OCI-LY3 (cell line): Measurements from ENCODE around the gene TMEM51.

ENCODE experiments used
- H2AFZ ChIP-seq: fragments of 200-600, 300-600 bp; shearing (Covaris generic); 2 replicates; pipeline ENCODE4 v1.6.0; 2014; ENCODE audit warnings: antibody characterized with exemption, low read depth, low read length
- H3K27ac ChIP-seq: fragments of 200-600, 300-600 bp; sonication (generic); 2 replicates; pipeline ENCODE4 v1.5.1; 2014; ENCODE audit warnings: mild to moderate bottlenecking, low read length, moderate library complexity, mixed read lengths
- H3K27me3 ChIP-seq: fragments of 200-600, 300-600 bp; sonication (generic); 2 replicates; pipeline ENCODE4 v1.6.1; 2014; ENCODE audit warnings: low read depth, low read length, mixed read lengths
- H3K36me3 ChIP-seq: fragments of 200-600, 300-600 bp; sonication (generic); replicated peaks from 2 replicates; pipeline ENCODE3; 2014; ENCODE audit warnings: low read depth, low read length, mixed read lengths
- H3K4me1 ChIP-seq: fragments of 300-600, 200-600 bp; sonication (generic); 2 replicates; pipeline ENCODE4 v1.6.1; 2014; ENCODE audit warnings: low read length, mixed read lengths
- H3K4me2 ChIP-seq: fragments of 200-600, 300-600 bp; sonication (generic); 2 replicates; pipeline ENCODE4 v1.6.1; 2014; ENCODE audit warnings: low read length, mixed read lengths
- H3K4me3 ChIP-seq: fragments of 300-600, 200-600 bp; sonication (generic); 2 replicates; pipeline ENCODE4 v1.5.1; 2014; ENCODE audit warnings: antibody characterized with exemption, mild to moderate bottlenecking, low read length, moderate library complexity
- H3K79me2 ChIP-seq: fragments of 300-600, 200-600 bp; shearing (Covaris generic); 2 replicates; pipeline ENCODE4 v1.6.1; 2014; ENCODE audit warnings: mild to moderate bottlenecking, low read length, mixed read lengths
- H3K9ac ChIP-seq: fragments of 300-600, 200-600 bp; shearing (Covaris generic); 2 replicates; pipeline ENCODE4 v1.6.0; 2014; ENCODE audit warnings: mild to moderate bottlenecking, low read length, moderate library complexity
- H3K9me3 ChIP-seq: fragments of 200-600, 300-600 bp; shearing (Covaris generic); 2 replicates; pipeline ENCODE4 v1.6.1; 2014; ENCODE audit warnings: low read length, mixed read lengths; ENCODE audit not compliant: insufficient read depth
- H4K20me1 ChIP-seq: fragments of 200-600, 300-600 bp; sonication (generic); 2 replicates; pipeline ENCODE4 v1.6.1; 2016; ENCODE audit warnings: low read length, mixed read lengths; ENCODE audit not compliant: insufficient read depth
- CTCF ChIP-seq: fragments of 200-600, 300-600 bp; sonication (generic); IDR thresholded peaks from 2 replicates; pipeline ENCODE4 v1.5.1; 2014; ENCODE audit warnings: antibody characterized with exemption, low read length, low read depth
- EZH2phosphoT487 ChIP-seq: fragments of 200-600 bp; shearing (Covaris generic); IDR thresholded peaks from 2 replicates; pipeline ENCODE4 v1.6.1; 2018; ENCODE audit warnings: antibody characterized with exemption, mixed run types, low read depth

Gene TMEM51

GRCh38 chr1:15207829-15208429 lies 54.4 kb downstream of the TMEM51 start:
- Histone ChIP-seq H3K9ac (no peak overlapping the region), H3K27ac (no peak overlapping the region)

GRCh38 chr1:15210651-15211375 lies 57.3 kb downstream of the TMEM51 start:
- no peaks in the 10 kb centered on the region for H4K20me1 ChIP-seq
- no peaks in the 10 kb centered on the region; the same call in 1 of the 2 replicates for H3K4me1 ChIP-seq
- no peak overlapping the region for H3K27ac ChIP-seq
- no peak for TF ChIP-seq EZH2phosphoT487
- TF ChIP-seq CTCF, result no peak
- no peak overlapping the region for H2AFZ ChIP-seq
- peaks cover 12% of the 10 kb centered on the region; the same call in 1 of the 2 replicates for H3K27me3 ChIP-seq
- H3K9ac ChIP-seq, result no peak overlapping the region
- no peaks in the 10 kb centered on the region for H3K79me2 ChIP-seq
- no peak overlapping the region for H3K4me3 ChIP-seq
- H3K36me3 ChIP-seq, result no peaks in the 10 kb centered on the region
- H3K4me2 ChIP-seq, result no peak overlapping the region
- H3K9me3 ChIP-seq, result no peaks in the 10 kb centered on the region

More at GRCh38 chr1:15207829-15208429, 54.4 kb downstream of the TMEM51 start:
- Histone ChIP-seq H2AFZ (no peak overlapping the region), H4K20me1 (no peaks in the 10 kb centered on the region), H3K4me3 (no peak overlapping the region), H3K9me3 (no peaks in the 10 kb centered on the region), H3K27me3 (peaks cover 11% of the 10 kb centered on the region; the same call in 1 of the 2 replicates), H3K4me2 (no peak overlapping the region), H3K79me2 (no peaks in the 10 kb centered on the region), H3K4me1 (no peaks in the 10 kb centered on the region; the same call in 1 of the 2 replicates), H3K36me3 (no peaks in the 10 kb centered on the region)
- TF ChIP-seq EZH2phosphoT487, result no peak
- no peak for TF ChIP-seq CTCF

- H3K9me3 ChIP-seq, result no peaks in the 10 kb centered on the region
- H3K27me3 ChIP-seq, result peaks cover 12% of the 10 kb centered on the region; the same call in 1 of the 2 replicates
- H3K27ac ChIP-seq, result no peak overlapping the region
- no peaks in the 10 kb centered on the region for H4K20me1 ChIP-seq
- H2AFZ ChIP-seq, result no peak overlapping the region
- no peaks in the 10 kb centered on the region; the same call in 1 of the 2 replicates for H3K4me1 ChIP-seq
- no peak for TF ChIP-seq EZH2phosphoT487
- TF ChIP-seq CTCF, result no peak
- no peak overlapping the region for H3K4me3 ChIP-seq
- H3K9ac ChIP-seq, result no peak overlapping the region
- no peaks in the 10 kb centered on the region for H3K79me2 ChIP-seq
- no peaks in the 10 kb centered on the region for H3K36me3 ChIP-seq
- no peak overlapping the region for H3K4me2 ChIP-seq
Observed at GRCh38 chr1:15211424-15211823, 57.9 kb downstream of the TMEM51 start.

GRCh38 chr1:15212216-15212953 lies 58.8 kb downstream of the TMEM51 start:
- Histone ChIP-seq H3K27me3 (peaks cover 12% of the 10 kb centered on the region; the same call in 1 of the 2 replicates), H3K4me1 (no peaks in the 10 kb centered on the region; the same call in 1 of the 2 replicates), H2AFZ (no peak overlapping the region), H3K9me3 (no peaks in the 10 kb centered on the region), H3K4me2 (no peak overlapping the region), H3K9ac (no peak overlapping the region), H4K20me1 (no peaks in the 10 kb centered on the region), H3K36me3 (no peaks in the 10 kb centered on the region), H3K27ac (no peak overlapping the region), H3K4me3 (no peak overlapping the region), H3K79me2 (no peaks in the 10 kb centered on the region)
- TF ChIP-seq EZH2phosphoT487 (no peak), CTCF (no peak)
